Measurements from ENCODE around the gene RSPH6A. TPM values are rescaled to one million over a fixed set of nuclear protein-coding genes. Genes with fewer than 3 reads are reported as not detected.

The RSPH6A gene
- total RNA-seq, 4 donors from 2014 or later, result 0.11 TPM; not detected in 3

GRCh38 chr19:45820413-45821102 lies 5.5 kb upstream of the RSPH6A start:
- no peaks in the 10 kb centered on the region for H3K9me3 ChIP-seq
- TF ChIP-seq POLR2AphosphoS5 (IDR thresholded peaks at IDR 0.05), result no peak
- TF ChIP-seq EP300 (IDR thresholded peaks at IDR 0.05), result no peak
- TF ChIP-seq POLR2A (IDR thresholded peaks at IDR 0.05; ENCODE audit: low read depth), result no peak
- TF ChIP-seq CTCF (IDR thresholded peaks at IDR 0.05), result no peak
- peaks cover 0 to 7% (median under 1%) of the 10 kb centered on the region in 4 donors for H3K27me3 ChIP-seq
- H3K27ac ChIP-seq (replicated peaks in 1 of 4), result no peak overlapping the region
- no peak for DNase-seq (ENCODE audit: extremely low spot score)
- H3K36me3 ChIP-seq, result peaks cover 23 to 77% (median 59%) of the 10 kb centered on the region in 4 donors
- intact Hi-C loops (cut with DNase I), result no loop called here
- H3K4me3 ChIP-seq, result no peak overlapping the region
- H3K4me1 ChIP-seq, result peaks cover 7 to 33% (median 23%) of the 10 kb centered on the region in 4 donors
- WGBS, result 72% methylated on average over 16 of the region's 20 CpGs

GRCh38 chr19:45819769-45820168 lies 4.7 kb upstream of the RSPH6A start:
- Histone ChIP-seq H3K4me1 (peaks cover 13 to 41% (median 30%) of the 10 kb centered on the region in 4 donors), H3K27me3 (peaks cover 0 to 15% (median 5%) of the 10 kb centered on the region in 4 donors), H3K4me3 (no peak overlapping the region), H3K36me3 (peaks cover 15 to 69% (median 51%) of the 10 kb centered on the region in 4 donors), H3K27ac (replicated peaks in 1 of 4) (no peak overlapping the region), H3K9me3 (no peaks in the 10 kb centered on the region)
- no peak for TF ChIP-seq POLR2A (IDR thresholded peaks at IDR 0.05; ENCODE audit: low read depth)
- no peak for TF ChIP-seq EP300 (IDR thresholded peaks at IDR 0.05)
- no peak for TF ChIP-seq POLR2AphosphoS5 (IDR thresholded peaks at IDR 0.05)
- TF ChIP-seq CTCF (IDR thresholded peaks at IDR 0.05), result no peak
- no peak for DNase-seq (ENCODE audit: extremely low spot score)
- intact Hi-C loops (cut with DNase I), result loop anchor here (5.0 kb wide), 1 partner anchor 63 kb away; no protein-coding TSS in a partner anchor
- 86% methylated on average over 5 of the region's 6 CpGs for WGBS

GRCh38 chr19:45817725-45818301 lies 2.7 kb upstream of the RSPH6A start:
- Histone ChIP-seq H3K36me3 (peaks cover 0 to 49% (median 33%) of the 10 kb centered on the region in 4 donors), H3K4me1 (peaks cover 14 to 30% (median 23%) of the 10 kb centered on the region in 4 donors), H3K4me3 (no peak overlapping the region), H3K27ac (replicated peaks in 1 of 4) (no peak overlapping the region), H3K9me3 (no peaks in the 10 kb centered on the region), H3K27me3 (peaks cover 0 to 27% (median 8%) of the 10 kb centered on the region in 4 donors)
- TF ChIP-seq CTCF (IDR thresholded peaks at IDR 0.05), result no peak
- no peak for TF ChIP-seq POLR2AphosphoS5 (IDR thresholded peaks at IDR 0.05)
- TF ChIP-seq POLR2A (IDR thresholded peaks at IDR 0.05; ENCODE audit: low read depth), result no peak
- TF ChIP-seq EP300 (IDR thresholded peaks at IDR 0.05), result no peak
- no peak for DNase-seq (ENCODE audit: extremely low spot score)
- intact Hi-C loops (cut with DNase I), result loop anchor here (5.0 kb wide), 1 partner anchor 64 kb away; no protein-coding TSS in a partner anchor
- 75% methylated on average over 10 of the region's 19 CpGs for WGBS

GRCh38 chr19:45817010-45817724 lies 2.1 kb upstream of the RSPH6A start:
- Histone ChIP-seq H3K4me1 (peaks cover 14 to 30% (median 23%) of the 10 kb centered on the region in 4 donors), H3K27me3 (peaks cover 0 to 34% (median 10%) of the 10 kb centered on the region in 4 donors), H3K27ac (replicated peaks in 1 of 4) (no peak overlapping the region), H3K9me3 (no peaks in the 10 kb centered on the region), H3K36me3 (peaks cover 0 to 43% (median 27%) of the 10 kb centered on the region in 4 donors), H3K4me3 (no peak overlapping the region)
- intact Hi-C loops (cut with DNase I), result loop anchor here (5.0 kb wide), 1 partner anchor 65 kb away; no protein-coding TSS in a partner anchor
- 18% methylated on average over 24 of the region's 24 CpGs for WGBS
- no peak for TF ChIP-seq POLR2A (IDR thresholded peaks at IDR 0.05; ENCODE audit: low read depth)
- TF ChIP-seq CTCF (IDR thresholded peaks at IDR 0.05), result peak; percentile 90 to 98 (median 94)
- peak; percentile 37 to 73 for TF ChIP-seq POLR2AphosphoS5 (IDR thresholded peaks at IDR 0.05)
- peak; percentile 98 for DNase-seq (ENCODE audit: extremely low spot score)
